Type B pancreatic cell (in vitro differentiated cells): ENCODE data around the gene WNT3A. TPM values are rescaled to one million over a fixed set of nuclear protein-coding genes. Genes with fewer than 3 reads are reported as not detected.
A peak's percentile ranks its signal among the peaks of the same experiment; 100 is the strongest.
"Not testable (repeated sequence)": the region's sequence is repeated elsewhere in the genome, so short reads cannot be mapped to it uniquely, and the experiment has no call there.

ENCODE experiments used
- DNase-seq: peaks from one replicate; pipeline ENCODE4 v3.0.0; 2021; ENCODE audit warnings: mixed read lengths; ENCODE audit not compliant: unreplicated experiment; ENCODE audit errors: extremely low spot score
- H3K27ac Mint-ChIP-seq: 2 replicates; pipeline ENCODE4 v1.8.0; 2021; ENCODE audit warnings: mild to moderate bottlenecking, mixed read lengths
- H3K27me3 Mint-ChIP-seq: 2 replicates; pipeline ENCODE4 v1.8.0; 2021; ENCODE audit warnings: mixed read lengths
- H3K36me3 Mint-ChIP-seq: 2 replicates; pipeline ENCODE4 v1.8.0; 2021; ENCODE audit warnings: mixed read lengths
- H3K4me1 Mint-ChIP-seq: one replicate; pipeline ENCODE4 v1.8.0; 2021; ENCODE audit warnings: mixed read lengths; ENCODE audit not compliant: unreplicated experiment
- H3K4me3 Mint-ChIP-seq: 2 replicates; pipeline ENCODE4 v1.8.0; 2021; ENCODE audit warnings: mild to moderate bottlenecking, mixed read lengths
- H3K9me3 Mint-ChIP-seq: 2 replicates; pipeline ENCODE4 v1.8.0; 2021; ENCODE audit warnings: mixed read lengths
- total RNA-seq: library from RNA; stranded (reverse); gene quantifications from 2 replicates; pipeline ENCODE4 v1.2.1, GENCODE V29; 2021; ENCODE audit warnings: low replicate concordance
- TF ChIP-seq, protein P1 (sequence below): fragments of 200-600 bp; sonication (generic); conservative IDR thresholded peaks from 2 replicates; pipeline ENCODE4 v1.5.0; 2021; ENCODE audit warnings: antibody characterized with exemption, mild to moderate bottlenecking

The WNT3A gene
- total RNA-seq, 1 donor from 2014 or later = 6.4 TPM

DNA sequence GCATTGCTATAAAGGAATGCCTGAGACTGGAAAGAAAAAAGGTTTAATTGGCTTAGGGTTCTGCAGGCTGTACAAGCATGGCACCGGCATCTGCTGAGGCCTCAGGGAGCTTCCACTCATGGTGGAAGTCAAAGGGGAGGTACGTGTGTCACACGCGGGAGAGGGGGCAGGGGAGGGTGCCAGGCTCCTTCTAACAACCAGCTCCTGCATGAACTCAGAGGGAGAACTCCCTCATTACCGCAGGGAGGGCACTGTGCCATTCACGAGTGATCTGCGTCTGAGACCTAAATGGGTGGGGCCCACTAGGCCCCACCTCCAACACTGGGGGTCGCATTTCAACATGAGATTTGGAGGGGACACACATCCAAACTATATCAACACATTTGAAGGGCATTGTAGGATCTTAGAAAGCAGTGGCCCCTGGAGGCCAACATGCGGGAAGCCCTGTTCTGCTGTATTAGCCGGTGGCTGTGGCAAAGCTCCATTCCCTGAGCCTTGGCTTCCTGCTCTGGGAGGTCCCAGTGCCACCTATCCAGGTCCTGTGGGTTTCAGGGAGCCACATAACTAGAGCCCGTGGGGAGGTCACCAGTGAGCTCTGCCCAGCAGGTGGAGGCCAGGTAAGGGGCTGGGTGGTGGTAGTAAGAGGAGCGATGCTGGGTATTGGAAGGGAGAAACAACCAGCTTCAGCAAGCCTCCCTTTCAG is 10.0 kb downstream of the WNT3A start:
- H3K9me3 Mint-ChIP-seq = no peaks in the 10 kb centered on the region
- TF ChIP-seq, protein P1, sequence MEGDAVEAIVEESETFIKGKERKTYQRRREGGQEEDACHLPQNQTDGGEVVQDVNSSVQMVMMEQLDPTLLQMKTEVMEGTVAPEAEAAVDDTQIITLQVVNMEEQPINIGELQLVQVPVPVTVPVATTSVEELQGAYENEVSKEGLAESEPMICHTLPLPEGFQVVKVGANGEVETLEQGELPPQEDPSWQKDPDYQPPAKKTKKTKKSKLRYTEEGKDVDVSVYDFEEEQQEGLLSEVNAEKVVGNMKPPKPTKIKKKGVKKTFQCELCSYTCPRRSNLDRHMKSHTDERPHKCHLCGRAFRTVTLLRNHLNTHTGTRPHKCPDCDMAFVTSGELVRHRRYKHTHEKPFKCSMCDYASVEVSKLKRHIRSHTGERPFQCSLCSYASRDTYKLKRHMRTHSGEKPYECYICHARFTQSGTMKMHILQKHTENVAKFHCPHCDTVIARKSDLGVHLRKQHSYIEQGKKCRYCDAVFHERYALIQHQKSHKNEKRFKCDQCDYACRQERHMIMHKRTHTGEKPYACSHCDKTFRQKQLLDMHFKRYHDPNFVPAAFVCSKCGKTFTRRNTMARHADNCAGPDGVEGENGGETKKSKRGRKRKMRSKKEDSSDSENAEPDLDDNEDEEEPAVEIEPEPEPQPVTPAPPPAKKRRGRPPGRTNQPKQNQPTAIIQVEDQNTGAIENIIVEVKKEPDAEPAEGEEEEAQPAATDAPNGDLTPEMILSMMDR = no peak
- no peaks in the 10 kb centered on the region for H3K36me3 Mint-ChIP-seq
- no peak overlapping the region for H3K27ac Mint-ChIP-seq
- no peaks in the 10 kb centered on the region for H3K4me1 Mint-ChIP-seq
- peaks cover 40% of the 10 kb centered on the region for H3K27me3 Mint-ChIP-seq
- no peak overlapping the region for H3K4me3 Mint-ChIP-seq
- DNase-seq = no peak

DNA sequence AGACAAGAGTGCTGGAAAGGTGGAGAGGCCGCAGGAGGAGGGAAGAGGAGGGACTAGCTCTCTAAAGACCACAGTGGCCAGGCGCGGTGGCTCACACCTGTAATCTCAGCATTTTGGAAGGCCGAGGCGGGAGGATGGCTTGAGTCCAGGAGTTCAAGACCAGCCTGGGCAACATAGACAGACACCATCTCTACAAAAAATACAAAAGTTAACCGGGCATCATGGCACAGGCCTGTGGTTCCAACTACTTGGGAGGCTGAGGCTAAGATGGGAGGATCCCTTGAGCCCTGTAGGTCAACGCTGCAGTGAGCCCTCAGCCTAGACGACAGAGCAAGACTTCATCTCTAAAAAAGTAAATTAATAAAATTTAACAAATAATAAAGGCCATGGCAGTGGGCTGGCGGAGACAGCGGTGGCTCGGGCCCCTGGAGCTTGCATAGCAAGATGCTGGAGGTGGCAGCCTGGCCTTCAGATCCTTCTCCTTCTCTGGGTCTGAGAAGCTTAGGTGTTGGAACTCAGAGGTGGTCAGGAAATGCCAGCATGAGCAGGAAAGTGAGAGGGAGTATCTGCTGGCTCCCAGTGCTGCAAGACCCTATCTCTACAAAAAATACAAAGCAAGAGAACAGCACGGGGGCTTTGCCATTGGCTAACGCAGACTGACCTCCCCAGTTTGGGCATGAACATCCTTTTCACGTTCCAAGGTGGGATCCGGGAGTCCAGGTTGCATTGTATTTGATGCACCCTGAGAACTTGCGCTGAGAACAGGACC is 10.7 kb downstream of the WNT3A start:
- Mint-ChIP-seq H3K9me3 (no peaks in the 10 kb centered on the region), H3K27ac (no peak overlapping the region)

DNA sequence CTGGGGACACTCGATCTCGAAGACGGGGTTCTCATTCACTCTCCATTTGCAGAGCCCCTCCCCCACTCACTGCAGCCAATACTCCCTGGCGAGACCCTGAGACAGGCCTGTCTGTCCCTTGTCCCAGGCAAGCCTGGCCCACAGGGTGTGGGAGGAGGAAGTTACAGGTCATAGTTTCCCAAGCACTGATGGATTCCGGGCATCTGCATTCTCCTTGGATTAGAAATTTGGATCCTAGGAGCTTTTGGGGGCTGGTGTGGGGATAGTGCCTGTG is 11.3 kb downstream of the WNT3A start:
- Mint-ChIP-seq H3K4me1 (no peaks in the 10 kb centered on the region), H3K27me3 (peaks cover 28% of the 10 kb centered on the region), H3K36me3 (no peaks in the 10 kb centered on the region), H3K9me3 (no peaks in the 10 kb centered on the region), H3K4me3 (no peak overlapping the region), H3K27ac (no peak overlapping the region)
- peak; percentile 61 for DNase-seq
- TF ChIP-seq, protein P1 = no peak

More for the DNA sequence above, 10.7 kb downstream of the WNT3A start:
- H3K4me3 Mint-ChIP-seq = no peak overlapping the region
- no peak for DNase-seq
- TF ChIP-seq, protein P1 = no peak
- H3K4me1 Mint-ChIP-seq = no peaks in the 10 kb centered on the region
- H3K36me3 Mint-ChIP-seq = no peaks in the 10 kb centered on the region
- H3K27me3 Mint-ChIP-seq = peaks cover 32% of the 10 kb centered on the region

DNA sequence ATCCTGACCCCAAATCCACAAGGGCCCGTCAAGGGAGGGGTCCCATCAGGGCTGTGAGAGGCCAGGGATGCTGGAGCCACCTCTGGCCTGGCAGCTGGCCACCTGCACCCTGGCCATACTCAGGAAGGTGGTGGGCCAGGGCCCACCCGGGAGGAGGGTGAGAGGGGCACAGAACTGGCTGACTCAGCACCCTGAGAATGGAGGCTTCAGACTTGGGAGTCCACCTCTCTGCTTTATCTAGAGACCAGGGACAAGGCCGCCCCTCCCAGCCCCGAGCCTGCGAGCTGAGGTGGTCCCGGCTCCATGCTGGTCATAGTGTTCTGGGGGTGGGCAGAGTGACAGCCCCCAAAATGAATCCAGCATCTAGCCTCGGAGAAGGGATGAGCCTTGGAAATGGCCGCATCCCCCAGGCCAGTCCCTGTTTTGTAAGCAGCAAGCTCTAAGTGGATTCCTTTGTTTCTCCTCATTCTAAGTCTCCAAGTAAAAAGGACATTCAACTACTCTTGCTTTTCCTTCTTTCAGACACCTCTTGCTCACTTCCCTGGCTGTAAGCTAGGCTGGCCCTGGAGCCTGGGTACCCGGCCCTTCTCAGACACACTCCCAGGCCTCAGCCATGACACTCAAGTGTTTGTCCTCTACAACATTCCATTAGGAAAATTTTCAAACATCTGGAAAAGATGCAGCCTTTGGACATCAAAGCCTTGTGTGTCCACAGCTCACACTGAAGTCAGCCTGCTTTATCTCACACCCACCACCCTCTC is 12.3 kb downstream of the WNT3A start:
- Mint-ChIP-seq H3K4me1 (no peaks in the 10 kb centered on the region), H3K4me3 (no peak overlapping the region), H3K27ac (no peak overlapping the region), H3K9me3 (no peaks in the 10 kb centered on the region), H3K36me3 (no peaks in the 10 kb centered on the region), H3K27me3 (peaks cover 35% of the 10 kb centered on the region)
- TF ChIP-seq, protein P1 = no peak
- DNase-seq = peak; percentile 64

DNA sequence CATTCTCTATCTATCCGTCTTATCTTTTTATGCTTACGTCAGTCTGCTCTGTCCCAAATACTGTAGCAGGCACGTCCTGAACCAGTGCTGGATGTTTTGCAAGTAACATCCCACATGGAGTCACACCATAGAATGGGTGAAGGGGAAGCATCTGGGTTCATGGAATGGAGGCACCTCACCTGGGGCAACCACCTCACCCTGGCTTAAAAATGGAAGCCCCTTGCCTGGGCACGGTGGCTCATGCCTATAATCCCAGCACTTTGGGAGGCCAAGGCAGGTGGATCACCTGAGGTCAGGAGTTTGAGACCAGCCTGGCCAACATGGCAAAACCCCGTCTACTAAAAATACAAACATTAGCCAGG is 12.9 kb downstream of the WNT3A start:
- not testable (repeated sequence) for H3K27ac Mint-ChIP-seq, H3K36me3 Mint-ChIP-seq, DNase-seq, H3K4me3 Mint-ChIP-seq, H3K9me3 Mint-ChIP-seq, H3K4me1 Mint-ChIP-seq
- peaks cover 37% of the 10 kb centered on the region for H3K27me3 Mint-ChIP-seq
